ENCODE results near the gene TTI1.

Gene TTI1

GRCh38 chr20:37958856-37959520, 74.3 kb downstream of the TTI1 start:
- DNase-seq = no peak

- DNase-seq = no peak
These were observed 77.1 kb downstream of the TTI1 start for GRCh38 chr20:37956107-37956585.

DNA sequence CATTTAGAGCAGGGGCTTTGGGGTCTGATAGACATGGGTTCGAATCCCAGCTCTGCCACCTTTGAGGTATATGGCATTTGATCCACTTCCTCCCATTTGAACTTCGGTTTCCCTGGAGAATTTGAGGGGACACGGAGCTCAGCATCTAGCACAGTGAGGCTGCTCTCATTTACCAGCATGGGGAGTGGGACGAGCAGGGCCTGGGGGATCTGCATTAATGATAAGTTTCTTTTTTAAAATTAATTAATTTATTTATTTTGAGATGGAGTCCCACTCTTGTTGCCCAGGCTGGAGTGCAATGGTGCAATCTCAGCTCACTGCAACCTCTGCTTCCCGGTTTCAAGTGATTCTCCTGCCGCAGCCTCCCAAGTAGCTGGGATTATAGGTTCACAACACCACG, 77.7 kb downstream of the TTI1 start:
- DNase-seq = no peak

DNA sequence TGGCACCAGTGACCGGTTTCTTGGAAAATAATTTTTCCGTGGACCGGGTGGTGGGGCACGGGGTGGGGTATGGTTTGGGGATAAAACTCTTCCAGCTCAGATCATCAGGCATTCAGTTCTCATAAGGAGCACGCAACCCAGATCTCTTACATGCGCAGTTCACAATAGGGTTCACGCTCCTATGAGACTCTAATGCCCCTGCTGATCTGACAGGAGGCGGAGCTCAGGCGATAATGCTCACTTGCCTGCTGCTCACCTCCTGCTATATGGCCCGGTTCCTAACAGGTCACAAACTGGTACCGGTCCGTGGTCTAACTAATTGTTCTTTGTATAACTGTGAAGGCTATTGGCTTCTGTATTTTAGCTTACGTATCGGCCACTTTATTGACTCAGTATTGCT, 78.6 kb downstream of the TTI1 start:
- DNase-seq = no peak

- no peak for DNase-seq
These were observed 79.1 kb downstream of the TTI1 start for GRCh38 chr20:37954190-37954589.

DNA sequence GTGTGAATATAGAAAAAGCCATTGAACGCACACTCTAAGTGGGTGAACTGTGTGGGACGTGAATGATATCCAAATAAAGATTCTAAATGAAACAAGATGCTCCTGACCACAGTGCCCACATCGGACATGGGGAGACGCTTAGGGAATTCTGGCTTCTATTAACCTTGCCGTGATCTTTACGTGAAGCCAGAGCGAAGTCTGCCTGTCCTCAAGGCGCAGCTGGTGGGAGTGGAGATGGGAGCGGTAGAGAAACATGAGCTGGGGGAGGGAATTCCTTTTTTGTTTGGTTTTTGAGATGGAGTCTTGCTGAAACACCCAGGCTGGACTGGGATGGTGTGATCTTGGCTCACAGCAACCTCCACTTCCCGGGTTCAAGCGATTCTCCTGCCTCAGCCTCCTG, 84.3 kb downstream of the TTI1 start:
- no peak for DNase-seq

DNA sequence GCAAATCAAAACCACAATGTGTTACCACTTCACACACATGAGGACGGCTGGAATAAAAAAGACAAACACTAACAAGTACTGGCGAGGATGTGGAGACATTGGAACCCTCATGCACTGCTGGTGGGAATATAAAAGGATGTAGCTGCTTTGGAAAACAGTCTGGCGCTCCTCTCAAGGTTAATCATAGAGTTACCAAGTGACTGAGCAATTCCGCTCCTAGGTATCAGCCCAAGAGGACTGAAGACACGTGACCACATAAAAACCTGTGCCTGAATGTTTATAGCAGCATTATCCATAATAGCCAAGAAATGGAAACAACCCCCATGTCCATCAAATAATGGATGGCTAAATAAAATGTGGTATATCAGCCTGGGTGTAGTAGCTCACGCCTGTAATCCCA, 85.3 kb downstream of the TTI1 start:
- no peak for DNase-seq

GRCh38 chr20:37946946-37947345, 86.3 kb downstream of the TTI1 start:
- no peak for DNase-seq

DNA sequence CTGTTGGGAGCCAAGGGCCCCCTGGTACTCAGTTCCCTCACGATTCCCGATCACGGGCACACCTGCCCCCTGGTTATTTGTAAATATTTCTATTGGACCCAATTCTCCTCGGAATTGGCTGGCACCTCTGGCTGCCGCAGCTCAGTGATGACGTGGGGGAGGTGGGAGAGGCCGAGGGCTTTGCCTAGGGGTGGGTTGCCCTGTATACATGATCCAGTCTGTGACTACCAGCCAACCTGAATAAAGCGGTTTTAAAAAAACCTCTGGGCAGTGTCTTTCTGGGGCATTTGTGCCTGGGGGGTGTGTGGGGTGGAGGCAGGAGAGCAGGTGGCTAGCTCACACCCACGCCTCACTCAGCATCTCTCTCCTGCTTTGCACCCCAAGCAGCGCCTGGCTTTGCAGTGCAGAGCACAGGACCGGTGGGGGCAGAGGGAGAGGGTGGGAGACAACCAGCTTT, 88.1 kb downstream of the TTI1 start:
- DNase-seq = no peak

- DNase-seq = no peak
These were observed 88.7 kb downstream of the TTI1 start for GRCh38 chr20:37944456-37944981.

DNA sequence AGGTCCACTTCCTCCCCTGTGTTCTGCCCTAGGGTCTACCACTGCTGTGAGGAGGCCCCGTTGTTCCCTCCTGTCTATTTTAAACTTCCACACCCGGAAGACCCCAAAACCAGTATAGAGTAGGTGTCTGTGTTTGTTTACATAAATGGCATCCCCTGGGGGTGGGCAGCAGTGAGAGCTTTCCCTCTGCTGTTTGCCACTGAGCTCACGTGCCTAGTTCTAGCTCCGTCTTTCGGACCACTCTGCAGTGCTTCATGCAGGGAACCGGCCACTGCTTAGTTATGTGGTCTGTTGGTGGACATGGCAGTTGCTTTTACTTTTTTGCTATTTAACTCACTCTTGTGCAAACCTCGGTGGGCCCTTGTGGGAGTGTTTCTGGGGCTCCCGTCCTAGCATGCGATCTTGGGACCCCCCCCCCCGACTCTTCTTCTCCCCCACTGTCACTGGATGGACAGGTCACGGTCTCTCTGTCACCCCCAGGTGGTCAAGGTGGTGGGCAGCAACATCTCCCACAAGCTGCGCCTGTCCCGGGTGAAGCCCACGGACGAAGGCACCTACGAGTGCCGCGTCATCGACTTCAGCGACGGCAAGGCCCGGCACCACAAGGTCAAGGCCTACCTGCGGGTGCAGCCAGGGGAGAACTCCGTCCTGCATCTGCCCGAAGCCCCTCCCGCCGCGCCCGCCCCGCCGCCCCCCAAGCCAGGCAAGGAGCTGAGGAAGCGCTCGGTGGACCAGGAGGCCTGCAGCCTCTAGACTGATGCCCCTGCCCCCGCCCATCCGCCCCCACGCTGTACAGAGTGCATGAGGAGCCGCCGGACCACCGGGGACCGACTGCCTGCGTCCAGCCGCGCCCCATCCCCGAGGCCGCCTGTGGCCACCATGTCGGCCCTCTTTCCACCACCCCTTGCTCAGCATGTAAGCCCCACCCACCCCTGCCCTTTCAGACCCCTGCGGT, 89.5 kb downstream of the TTI1 start:
- no peak for DNase-seq

- DNase-seq = no peak
These were observed 90.2 kb downstream of the TTI1 start for GRCh38 chr20:37943033-37943432.

- DNase-seq = no peak
These were observed 91.3 kb downstream of the TTI1 start for GRCh38 chr20:37941992-37942391.

- no peak for DNase-seq
These were observed 91.9 kb downstream of the TTI1 start for GRCh38 chr20:37941332-37941731.

GRCh38 chr20:37940858-37941257, 92.4 kb downstream of the TTI1 start:
- no peak for DNase-seq

DNA sequence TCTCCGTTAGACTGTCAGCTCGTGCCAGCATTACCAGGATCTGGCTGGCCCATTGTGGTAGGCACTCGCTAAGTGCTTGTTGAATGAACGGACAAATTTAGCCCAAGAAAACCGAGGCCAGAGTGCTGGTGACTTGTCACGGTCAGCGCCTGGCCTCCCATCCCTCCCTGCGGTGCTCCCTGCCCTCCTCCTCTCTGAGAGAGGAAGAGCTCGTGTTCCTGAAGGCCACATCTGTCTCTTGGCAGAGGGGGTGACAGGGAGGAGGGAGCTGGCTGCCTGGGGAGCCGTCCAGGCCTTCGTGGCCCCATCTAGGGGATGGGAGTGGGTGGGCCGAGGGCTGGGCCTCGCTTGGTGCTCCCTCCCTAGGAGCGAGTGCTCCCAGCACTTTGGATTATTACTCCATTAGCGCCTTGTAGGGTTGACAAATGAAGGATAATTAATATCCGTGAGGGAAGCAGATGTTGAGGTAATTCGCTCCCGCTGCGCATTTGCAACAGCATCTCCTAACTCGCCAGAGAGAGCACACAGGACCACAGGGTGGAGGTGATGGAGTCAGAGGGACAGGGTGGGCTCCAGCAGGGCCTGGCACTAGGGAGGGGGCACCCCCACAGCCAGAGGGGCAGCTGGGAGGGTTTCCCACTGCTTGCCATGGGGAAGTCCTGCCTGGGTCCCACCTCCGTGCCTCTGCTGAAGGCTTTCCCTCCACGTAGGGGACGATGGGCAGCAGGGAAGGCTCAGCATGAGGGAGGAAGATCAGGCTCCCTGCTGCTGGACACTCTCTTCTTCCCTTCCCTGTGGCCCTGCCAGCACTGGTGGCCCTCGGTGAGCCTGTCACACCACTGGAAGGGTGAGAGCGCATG, 93.3 kb downstream of the TTI1 start:
- no peak for DNase-seq

DNA sequence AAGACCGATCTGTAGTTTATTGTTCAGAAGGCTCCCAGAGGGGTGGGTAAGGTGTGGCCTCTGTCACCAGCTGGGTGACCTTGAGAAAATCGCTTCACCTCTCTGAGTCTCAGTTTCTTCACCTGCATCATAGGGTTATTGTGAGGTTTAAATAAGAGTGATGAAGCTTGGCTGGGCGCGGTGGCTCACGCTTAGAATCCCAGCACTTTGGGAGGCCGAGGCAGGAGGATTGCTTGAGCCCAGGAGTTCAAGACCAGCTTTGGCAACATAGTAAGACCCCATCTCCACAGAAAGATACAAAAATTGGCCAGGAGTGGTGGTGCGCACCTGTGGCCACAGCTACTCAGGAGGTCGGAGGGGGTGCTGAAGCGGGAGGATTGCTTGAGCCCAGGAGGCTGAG, 94.3 kb downstream of the TTI1 start:
- no peak for DNase-seq

- no peak for DNase-seq
These were observed 95.0 kb downstream of the TTI1 start for GRCh38 chr20:37938181-37938750.

- DNase-seq = no peak
These were observed 95.6 kb downstream of the TTI1 start for GRCh38 chr20:37937686-37938085.

DNA sequence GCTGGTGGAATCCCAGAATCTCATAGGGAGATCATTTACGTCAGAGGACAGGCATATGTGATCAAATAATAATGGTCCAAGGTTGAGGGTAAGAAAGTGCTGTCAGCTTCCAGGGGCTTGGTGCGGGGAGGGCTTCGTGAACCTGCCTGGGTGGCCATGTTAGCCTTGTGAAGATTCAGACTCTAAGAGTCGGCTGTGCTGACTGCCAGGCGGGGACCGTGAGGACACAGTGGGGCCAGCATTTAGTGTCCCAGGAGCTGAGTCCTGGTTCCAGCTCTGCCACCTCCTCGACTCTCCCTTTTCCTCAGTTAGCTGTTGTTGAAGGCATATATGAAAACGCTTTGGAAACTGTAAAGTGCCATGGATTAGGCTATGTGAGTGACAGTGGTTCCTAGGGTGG, 96.8 kb downstream of the TTI1 start:
- DNase-seq = no peak

- no peak for DNase-seq
These were observed 97.2 kb downstream of the TTI1 start for GRCh38 chr20:37936041-37936440.

GRCh38 chr20:37935435-37935834, 97.8 kb downstream of the TTI1 start:
- no peak for DNase-seq
